Uterus (tissue), 2 donors: ENCODE data around the gene DPP6.

Experiments
- CTCF ChIP-seq, 4 experiments: fragments of 200-600 bp in 2 of 4; fragments of 450-650 bp in 2 of 4; sonication (generic) in 2 of 4; IDR thresholded peaks; one replicate each; pipeline ENCODE4 v1.5.1; 2016 to 2019; ENCODE audit warnings: antibody characterized with exemption in 4 of 4, mild to moderate bottlenecking in 2 of 4, moderate library complexity in 1 of 4
- POLR2A ChIP-seq, 2 donors: fragments of 450-650 bp; IDR thresholded peaks; one replicate each; pipeline ENCODE4 v1.6.1; 2016; ENCODE audit warnings: antibody characterized with exemption in 2 of 2, mild to moderate bottlenecking in 1 of 2, moderate library complexity in 1 of 2

GRCh38 chr7:154720016-154720415 lies 667.8 kb downstream of the DPP6 start:
- TF ChIP-seq POLR2A (IDR thresholded peaks at IDR 0.05), result no peak
- TF ChIP-seq CTCF (IDR thresholded peaks at IDR 0.05), result no peak
